GM12892 (cell line): ENCODE results near the gene PALLD.

Source experiments
- DNase-seq: peaks from one replicate; pipeline ENCODE4 v3.0.0; 2011; ENCODE audit not compliant: insufficient read length
- FAIRE-seq: peaks from 2 replicates; lab custom pipeline; 2011; peaks lifted over from hg19 to GRCh38; lab: Jason Lieb, UNC
- POLR2A ChIP-seq: IDR thresholded peaks from 2 replicates; pipeline ENCODE4 v1.6.1; 2011; ENCODE audit warnings: low read depth, low read length, control low read depth
- POLR2AphosphoS5 ChIP-seq: IDR thresholded peaks from 2 replicates; pipeline ENCODE4 v1.6.1; 2011; ENCODE audit warnings: low read depth, low read length, control low read depth
- TAF1 ChIP-seq: IDR thresholded peaks from 2 replicates; pipeline ENCODE4 v1.6.1; 2011; ENCODE audit warnings: low read depth, mild to moderate bottlenecking, control low read depth, low read length, borderline replicate concordance

Gene PALLD

DNA sequence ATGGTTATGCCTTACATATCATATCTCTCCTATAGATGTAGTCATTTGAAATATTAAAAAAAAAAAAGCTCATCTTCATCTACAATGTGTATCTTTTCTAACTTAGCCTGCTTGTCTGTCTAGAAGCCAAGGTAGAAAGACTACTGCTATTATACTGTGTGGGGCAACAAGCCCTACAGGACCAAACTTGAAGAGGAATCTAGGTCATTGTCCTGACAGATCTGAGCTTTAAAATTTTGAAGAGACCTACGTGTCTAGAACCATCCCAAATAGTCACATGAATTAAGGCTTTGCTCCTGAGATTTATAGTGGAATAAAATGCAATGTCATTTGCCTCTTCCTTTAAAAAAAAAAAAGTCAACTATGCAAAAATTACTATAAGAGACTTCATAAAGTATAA lies 95.8 kb downstream of the PALLD start:
- no peak for FAIRE-seq
- no peak for TF ChIP-seq POLR2A
- no peak for TF ChIP-seq TAF1
- TF ChIP-seq POLR2AphosphoS5, result no peak
- no peak for DNase-seq

DNA sequence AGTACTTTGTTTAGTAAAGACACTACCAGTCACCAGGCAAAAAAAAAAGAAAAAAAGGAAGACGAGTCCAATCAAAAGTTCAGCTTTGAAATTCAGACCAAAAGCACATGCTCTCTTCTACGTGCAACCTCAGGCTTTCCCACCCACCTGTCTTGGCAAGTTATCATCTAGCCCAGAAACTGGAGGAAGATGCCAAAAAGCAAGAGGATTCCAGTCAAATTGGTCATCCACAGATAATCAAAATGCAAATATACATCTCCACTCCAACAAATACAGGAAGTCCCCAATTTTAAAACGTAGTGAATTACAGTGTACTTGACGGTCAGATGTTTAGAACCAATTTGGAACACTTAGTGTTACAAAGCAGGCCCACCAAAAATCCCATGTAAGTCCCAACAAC lies 96.5 kb downstream of the PALLD start:
- DNase-seq (no peak), FAIRE-seq (no peak)
- TF ChIP-seq POLR2A, result no peak
- TF ChIP-seq POLR2AphosphoS5, result no peak
- no peak for TF ChIP-seq TAF1

DNA sequence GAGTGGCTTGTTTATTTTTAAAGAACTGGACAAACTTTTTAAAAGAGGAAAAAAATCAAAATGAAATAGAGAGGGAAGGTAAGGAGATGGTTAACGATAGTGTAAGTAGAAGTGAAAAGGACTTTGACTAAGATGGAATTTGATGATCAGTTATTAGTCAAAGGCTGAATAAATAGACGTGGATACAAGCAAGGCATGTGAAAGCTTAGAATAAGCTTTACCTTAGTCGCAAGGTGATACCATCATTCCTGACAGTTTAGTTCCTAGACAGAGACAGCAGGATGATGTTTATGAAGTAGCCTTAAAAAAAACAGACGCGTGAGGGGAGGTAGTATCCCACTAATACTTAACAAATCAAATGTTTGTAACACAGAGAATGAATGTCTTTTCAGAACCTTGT lies 97.3 kb downstream of the PALLD start:
- no peak for DNase-seq
- no peak for FAIRE-seq
- TF ChIP-seq POLR2AphosphoS5 (no peak), TAF1 (no peak), POLR2A (no peak)

DNA sequence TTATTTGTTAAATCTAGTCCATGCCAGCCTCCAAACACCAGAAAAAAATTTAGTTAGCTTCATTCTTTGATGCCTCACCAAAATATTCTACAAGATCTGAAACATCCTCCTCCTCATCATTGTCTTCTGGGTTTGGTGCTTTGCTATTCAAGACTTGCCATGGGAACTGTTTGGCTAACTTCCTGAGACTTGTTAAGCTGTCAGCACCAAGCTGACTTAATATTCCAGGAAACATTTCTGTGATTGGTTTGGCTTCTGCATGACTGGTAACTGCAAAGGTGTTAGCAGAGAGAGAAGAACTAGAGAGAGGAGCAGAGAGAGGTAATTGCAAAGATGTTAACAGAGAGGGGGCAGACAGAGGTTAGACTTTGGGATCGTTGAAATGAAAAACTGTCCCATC lies 101.3 kb downstream of the PALLD start:
- FAIRE-seq, result no peak
- TF ChIP-seq POLR2A (no peak), TAF1 (no peak), POLR2AphosphoS5 (no peak)
- no peak for DNase-seq

DNA sequence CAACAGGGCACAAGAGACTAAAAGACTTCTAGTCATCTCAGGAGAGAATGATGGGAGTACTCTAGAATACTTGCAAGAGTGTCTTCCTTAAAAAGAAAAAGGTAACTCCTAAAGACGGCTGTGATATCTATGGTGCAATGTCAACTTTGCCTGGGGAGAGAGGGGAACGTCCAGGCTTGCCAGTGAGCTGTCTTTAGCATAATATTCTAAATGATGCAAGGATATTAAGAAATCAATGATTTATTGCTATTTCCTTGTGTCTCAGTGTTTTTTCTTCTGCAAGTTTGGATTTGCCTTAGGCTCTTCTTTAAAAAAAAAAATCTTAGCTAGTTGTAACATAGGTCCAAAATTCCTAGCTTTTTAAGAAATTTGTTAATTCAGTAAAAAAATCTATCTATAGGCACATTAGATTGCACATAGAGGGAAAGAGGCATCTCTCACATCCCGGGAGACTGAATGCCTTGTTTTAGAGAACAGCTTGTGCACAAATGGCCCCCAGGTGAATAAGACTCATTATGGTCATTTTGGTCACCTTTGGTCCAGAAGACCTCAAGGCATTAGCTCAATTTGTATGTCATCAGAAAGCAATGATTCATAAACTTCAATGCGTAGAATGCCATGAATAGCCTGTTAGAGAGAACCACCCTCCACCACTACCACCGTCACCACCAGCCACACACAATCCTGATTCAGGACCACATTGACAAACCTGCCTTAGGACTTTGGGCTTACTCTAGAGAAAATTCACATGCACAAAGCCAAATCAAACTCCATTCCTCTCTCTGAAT lies 104.1 kb downstream of the PALLD start:
- no peak for TF ChIP-seq TAF1
- no peak for FAIRE-seq
- no peak for DNase-seq

DNA sequence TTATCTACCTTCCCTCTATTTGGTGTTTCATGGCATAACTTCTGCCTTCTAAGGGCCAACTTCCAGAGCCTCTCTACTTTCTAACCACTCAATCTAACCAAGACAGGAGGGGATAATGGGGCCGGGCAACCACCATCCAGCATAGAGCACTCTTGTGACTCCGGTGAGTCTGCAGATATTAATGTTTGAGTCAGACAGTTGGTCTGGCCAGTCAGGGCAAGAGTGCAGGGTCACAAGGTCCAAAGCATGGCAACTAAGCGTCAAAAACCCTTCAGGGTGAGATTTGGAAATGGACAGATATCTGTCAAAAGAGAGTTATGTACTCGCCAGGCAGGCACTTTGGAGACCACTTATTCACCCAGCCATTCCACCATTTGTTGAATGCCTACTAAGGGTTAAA lies 105.0 kb downstream of the PALLD start:
- TF ChIP-seq POLR2A (no peak), POLR2AphosphoS5 (no peak), TAF1 (no peak)
- FAIRE-seq (no peak), DNase-seq (no peak)

DNA sequence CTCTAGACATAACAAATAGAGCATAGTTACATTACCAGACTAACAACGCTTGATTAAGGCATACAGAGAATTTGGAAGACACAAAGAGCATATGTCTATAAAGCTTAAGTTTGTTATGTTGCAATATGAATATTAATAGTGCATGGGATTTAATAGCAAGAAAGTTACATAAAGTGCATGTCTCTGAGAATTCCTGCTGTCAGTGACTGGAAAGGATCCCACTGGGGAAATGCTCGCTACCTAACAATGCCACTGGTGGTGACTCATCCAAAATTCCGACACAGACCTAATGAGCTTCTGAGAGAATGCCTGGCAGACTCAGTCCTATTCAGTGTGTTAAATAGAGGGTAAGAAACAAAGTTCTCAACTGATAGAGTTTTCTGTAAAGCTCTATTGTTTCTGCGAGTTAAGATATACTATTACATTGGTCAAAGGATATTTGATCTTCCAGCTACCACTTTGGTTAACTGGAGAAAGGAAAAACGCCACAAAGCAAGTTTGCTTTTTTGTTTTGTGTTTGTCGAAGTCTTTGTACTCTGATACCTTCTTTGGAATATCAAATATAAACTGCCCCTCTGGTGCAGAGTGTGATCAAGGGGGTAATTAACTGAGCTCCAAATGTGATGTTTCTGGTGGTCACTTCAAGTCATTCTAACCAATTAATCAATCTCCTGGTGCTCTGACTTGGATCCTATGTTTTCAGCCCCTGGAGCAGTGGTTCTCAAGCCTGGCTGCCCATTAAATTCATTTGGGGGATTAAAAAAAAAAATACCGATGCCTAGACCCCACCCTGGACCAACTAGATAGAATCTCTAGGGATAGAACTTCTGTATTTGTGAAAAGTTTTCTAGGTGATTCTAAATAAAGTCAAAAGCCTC lies 107.9 kb downstream of the PALLD start:
- DNase-seq (no peak), FAIRE-seq (no peak)
- TF ChIP-seq POLR2AphosphoS5 (no peak), POLR2A (no peak), TAF1 (no peak)

DNA sequence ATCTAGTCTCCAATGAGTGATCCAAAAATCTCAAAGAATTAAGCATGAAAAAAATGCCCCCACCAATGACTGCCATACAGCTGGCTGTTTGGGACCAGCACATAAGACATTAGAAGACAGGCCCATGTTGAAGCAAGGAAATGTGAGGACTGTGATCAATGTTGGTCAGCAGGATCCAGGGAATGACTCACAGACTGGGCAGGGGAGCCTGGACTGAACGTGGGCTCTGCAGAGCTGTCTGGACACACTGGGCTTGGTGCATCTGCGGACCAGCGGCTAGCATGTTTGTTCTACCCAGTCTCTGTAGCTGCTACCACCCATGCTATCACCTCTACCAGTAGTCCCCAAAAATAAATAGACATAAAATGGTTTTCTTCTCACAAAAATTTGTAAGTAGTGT lies 108.6 kb downstream of the PALLD start:
- no peak for FAIRE-seq
- TF ChIP-seq TAF1, result no peak
- TF ChIP-seq POLR2A, result no peak
- no peak for TF ChIP-seq POLR2AphosphoS5
- no peak for DNase-seq

DNA sequence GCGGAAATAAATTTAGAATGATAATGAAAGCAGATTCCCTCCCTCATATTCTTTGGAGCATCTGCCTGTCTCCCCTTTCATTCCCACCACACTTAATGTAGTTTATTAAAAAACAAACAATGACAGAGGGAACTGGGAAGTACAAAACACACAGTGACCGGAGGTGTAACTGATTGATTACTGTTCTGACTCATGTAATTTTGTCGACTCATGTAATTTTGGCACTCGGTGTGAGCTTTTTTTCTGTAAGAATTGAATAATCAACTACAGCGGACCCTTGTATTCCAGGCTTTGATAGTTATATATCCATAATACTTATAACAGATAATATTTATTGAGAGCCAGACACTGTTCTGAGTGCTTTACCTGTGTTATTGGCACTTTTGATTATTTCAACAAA lies 110.4 kb downstream of the PALLD start:
- no peak for DNase-seq
- FAIRE-seq, result no peak
- no peak for TF ChIP-seq POLR2A
- TF ChIP-seq TAF1, result no peak
- TF ChIP-seq POLR2AphosphoS5, result no peak

DNA sequence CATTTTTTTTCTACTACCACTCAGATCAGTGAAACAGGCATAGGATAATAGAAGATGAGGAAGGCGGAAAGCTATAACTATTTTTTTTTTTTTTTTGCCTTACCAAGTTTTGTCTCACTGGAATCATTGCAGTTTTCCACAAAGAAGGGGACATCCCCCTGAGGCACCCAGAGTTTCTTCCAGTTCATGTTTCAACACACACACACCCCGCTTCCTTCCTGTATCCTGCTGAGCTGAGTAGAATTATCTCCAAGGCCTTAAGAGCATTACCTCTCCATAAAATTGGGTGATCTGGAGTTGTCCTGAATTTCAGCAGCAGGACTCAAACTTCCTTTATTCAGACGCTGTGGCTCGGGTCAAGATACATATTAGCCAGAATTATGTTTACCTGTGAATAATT lies 111.9 kb downstream of the PALLD start:
- TF ChIP-seq POLR2A, result no peak
- TF ChIP-seq TAF1, result no peak
- TF ChIP-seq POLR2AphosphoS5, result no peak
- no peak for FAIRE-seq
- no peak for DNase-seq

DNA sequence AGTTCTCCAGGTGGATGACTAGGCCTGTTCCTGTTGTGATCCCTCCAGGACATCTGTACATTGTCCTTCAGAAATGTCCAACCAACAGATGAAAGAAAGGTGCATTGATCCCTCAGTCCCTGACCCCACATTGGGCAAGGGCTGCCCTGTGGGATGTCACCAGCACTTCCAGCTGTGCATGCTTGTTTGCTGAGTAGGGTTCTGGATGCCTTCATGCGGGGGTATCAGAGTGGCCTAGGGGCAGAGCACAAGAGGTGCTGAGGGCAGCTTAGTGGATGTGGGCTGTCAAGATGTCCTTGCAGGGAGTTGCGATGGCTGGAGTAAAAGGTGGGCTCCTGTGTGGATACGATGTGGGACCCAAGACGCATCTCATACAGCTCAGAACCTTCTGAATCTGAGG lies 112.5 kb downstream of the PALLD start:
- no peak for TF ChIP-seq POLR2A
- FAIRE-seq (no peak), DNase-seq (no peak)
